LNCAP (cell line): Measurements from ENCODE around the gene LINGO4.

Experiments
- CTCF ChIP-seq: fragments of 450-650 bp; IDR thresholded peaks from 2 replicates; pipeline ENCODE4 v1.5.1; 2017; ENCODE audit warnings: mild to moderate bottlenecking

Gene LINGO4

GRCh38 chr1:151825751-151826660, 20.8 kb upstream of the LINGO4 start:
- no peak for TF ChIP-seq CTCF

DNA sequence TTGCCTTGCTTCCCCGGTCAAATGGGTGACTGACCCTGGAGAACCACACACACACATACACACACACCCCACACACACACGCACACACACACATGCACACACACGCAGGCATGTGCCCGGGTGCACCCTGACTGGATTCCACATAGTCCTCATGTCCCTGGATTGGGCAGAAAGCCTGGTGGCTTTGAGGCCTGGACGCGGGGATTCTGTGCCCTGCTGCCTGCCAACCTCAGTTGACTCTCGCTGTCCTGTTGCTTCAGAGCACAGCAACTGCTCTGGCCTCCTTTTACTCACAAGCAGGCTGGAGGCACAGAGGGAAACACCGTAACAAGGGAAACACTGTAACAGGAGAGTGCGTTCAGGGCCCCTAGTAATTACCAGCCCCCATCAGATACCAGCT, 20.0 kb upstream of the LINGO4 start:
- no peak for TF ChIP-seq CTCF

DNA sequence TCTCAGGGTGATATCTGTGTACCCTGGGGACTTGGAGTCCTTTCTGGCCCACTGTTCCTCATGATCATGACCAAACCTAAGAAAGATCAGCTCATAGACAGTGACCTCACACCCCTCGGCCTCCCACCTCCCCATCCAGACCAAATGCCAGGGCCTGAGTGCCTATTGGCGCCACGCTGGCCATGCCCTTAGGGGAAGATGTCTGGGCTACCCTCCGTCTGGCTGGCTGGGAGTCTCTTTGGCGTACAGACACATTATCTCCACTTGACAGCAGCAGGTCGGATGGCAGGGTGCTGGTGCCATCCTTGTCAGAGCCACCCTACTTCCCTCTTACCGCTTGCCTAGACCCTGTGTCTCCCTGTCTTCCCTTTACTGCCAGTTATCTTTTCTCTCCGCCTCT, 18.0 kb upstream of the LINGO4 start:
- no peak for TF ChIP-seq CTCF

DNA sequence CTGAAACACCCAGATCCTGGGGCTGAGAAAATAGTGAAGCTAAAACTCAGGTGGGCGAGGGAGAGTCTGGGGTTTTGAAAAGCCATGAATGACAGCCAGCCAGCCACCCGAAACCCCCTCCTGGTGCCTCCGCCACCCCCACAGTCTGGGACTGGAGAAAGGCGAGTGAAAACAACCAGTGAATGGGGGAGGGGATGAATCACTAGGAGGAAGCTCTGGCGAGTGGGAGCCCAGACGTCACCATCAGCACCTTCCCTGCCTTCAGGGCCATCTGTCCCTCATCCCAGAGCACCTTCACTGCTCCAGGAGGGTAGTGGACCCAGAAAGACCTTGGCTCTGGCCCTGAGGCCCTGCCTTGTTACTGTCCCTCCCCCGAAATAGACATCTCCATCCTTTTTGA, 17.2 kb upstream of the LINGO4 start:
- no peak for TF ChIP-seq CTCF

GRCh38 chr1:151820940-151821339, 15.7 kb upstream of the LINGO4 start:
- no peak for TF ChIP-seq CTCF

GRCh38 chr1:151819976-151820623, 14.9 kb upstream of the LINGO4 start:
- no peak for TF ChIP-seq CTCF

GRCh38 chr1:151819227-151819835, 14.1 kb upstream of the LINGO4 start:
- TF ChIP-seq CTCF, result no peak
